Stomach (tissue), 4 donors: Measurements from ENCODE around the gene JMJD1C.

ENCODE experiments used
- CTCF ChIP-seq, 7 experiments: fragments of 450-650 bp in 4 of 7; fragments of 200-600 bp in 3 of 7; sonication (generic) in 3 of 7; IDR thresholded peaks; one replicate each; pipeline ENCODE4 v1.5.1; 2016 to 2019; ENCODE audit warnings: antibody characterized with exemption in 7 of 7, control low read depth in 2 of 7, mild to moderate bottlenecking in 1 of 7
- POLR2A ChIP-seq, 4 donors: fragments of 450-650 bp; IDR thresholded peaks; one replicate each; pipeline ENCODE4 v1.6.1; 2016; ENCODE audit warnings: antibody characterized with exemption in 4 of 4, control low read depth in 2 of 4, mild to moderate bottlenecking in 1 of 4, moderate library complexity in 1 of 4
- POLR2AphosphoS5 ChIP-seq, 3 donors: sonication (generic); formaldehyde crosslinking; IDR thresholded peaks; one replicate each; pipeline ENCODE4 v1.6.1; 2016; ENCODE audit warnings: antibody characterized with exemption in 3 of 3

- TF ChIP-seq CTCF (IDR thresholded peaks at IDR 0.05) (no peak), POLR2AphosphoS5 (IDR thresholded peaks at IDR 0.05) (no peak), POLR2A (IDR thresholded peaks at IDR 0.05) (no peak)
These were observed 99.6 kb downstream of the JMJD1C start for GRCh38 chr10:63365976-63366765.
